Spleen (tissue), 11 donors: ENCODE measurements around the gene FADS6. TPM values are rescaled to one million over a fixed set of nuclear protein-coding genes. Genes with fewer than 3 reads are reported as not detected.

Experiments used
- DNase-seq: peaks from one replicate; pipeline ENCODE4 v3.0.0-alpha.2; 2020
- H3K27ac ChIP-seq, 8 donors: fragments of 200-600 bp; sonication (generic) in 7 of 8; 1 replicate in 4 of 8; 2 replicates in 4 of 8; pipeline versions ENCODE4 v1.5.0 to v1.8.0; 2016 to 2021; ENCODE audit warnings: inconsistent platforms in 4 of 8, mild to moderate bottlenecking in 4 of 8, moderate library complexity in 1 of 8
- H3K27me3 ChIP-seq, 7 donors: fragments of 200-600 bp; sonication (generic) in 6 of 7; replicated peaks in 1 of 7; 1 replicate in 4 of 7; 2 replicates in 3 of 7; pipeline versions ENCODE4 v1.5.0 to v1.8.0; 2016 to 2021; ENCODE audit warnings: inconsistent platforms in 3 of 7, mild to moderate bottlenecking in 1 of 7
- H3K36me3 ChIP-seq, 6 donors: fragments of 200-600 bp; sonication (generic) in 5 of 6; 1 replicate in 4 of 6; 2 replicates in 2 of 6; pipeline versions ENCODE4 v1.5.0 to v1.8.0; 2016 to 2021; ENCODE audit warnings: inconsistent platforms in 2 of 6
- H3K4me1 ChIP-seq, 6 donors: fragments of 200-600 bp; sonication (generic) in 5 of 6; 1 replicate in 3 of 6; 2 replicates in 3 of 6; pipeline versions ENCODE4 v1.5.0 to v1.8.0; 2016 to 2021; ENCODE audit warnings: inconsistent platforms in 3 of 6
- H3K4me3 ChIP-seq, 8 donors: fragments of 200-600 bp; sonication (generic) in 7 of 8; 1 replicate in 4 of 8; 2 replicates in 4 of 8; pipeline versions ENCODE4 v1.5.0 to v1.8.0; 2016 to 2021; ENCODE audit warnings: inconsistent platforms in 4 of 8, mild to moderate bottlenecking in 4 of 8, moderate library complexity in 2 of 8
- H3K9me3 ChIP-seq, 8 donors: fragments of 200-600 bp; sonication (generic) in 7 of 8; 1 replicate in 4 of 8; 2 replicates in 4 of 8; pipeline versions ENCODE4 v1.5.0 to v1.8.0; 2016 to 2021; ENCODE audit warnings: inconsistent platforms in 4 of 8
- CTCF ChIP-seq, 11 experiments: fragments of 200-600 bp in 7 of 11; fragments of 450-650 bp in 4 of 11; sonication (generic) in 4 of 11; IDR thresholded peaks in 8 of 11; conservative IDR thresholded peaks in 3 of 11; 1 replicate in 7 of 11; 2 replicates in 4 of 11; pipeline versions ENCODE4 v1.4.0 to v1.8.0; 2016 to 2021; ENCODE audit warnings: antibody characterized with exemption in 11 of 11, inconsistent platforms in 4 of 11, mild to moderate bottlenecking in 1 of 11
- POLR2A ChIP-seq, 3 donors: fragments of 450-650 bp; IDR thresholded peaks; one replicate each; pipeline ENCODE4 v1.5.1; 2017; ENCODE audit warnings: antibody characterized with exemption in 3 of 3, mild to moderate bottlenecking in 1 of 3
- POLR2AphosphoS5 ChIP-seq, 3 donors: sonication (generic); formaldehyde crosslinking; IDR thresholded peaks; one replicate each; pipeline ENCODE4 v1.5.1; 2017; ENCODE audit warnings: antibody characterized with exemption in 3 of 3
- WGBS, 5 donors: extraction: QIAGEN DNeasy Blood & Tissue Kit in 3 of 5; methylation state at CpG; one replicate each; pipeline versions ENCODE4 v1.1.5 to v1.1.7; 2013 to 2018; 5-methylcytosine and 5-hydroxymethylcytosine counted together
- intact Hi-C: fragments of 100-400 bp; cut with DNase I; formaldehyde crosslinking; loops from one replicate; pipeline ENCODE4 v1.15.0; 2023; ENCODE audit warnings: low total_unique reads
- polyA plus RNA-seq, 3 donors: library from polyadenylated mRNA; stranded (reverse); fragments of 200-250 nt; gene quantifications; one replicate each; pipeline ENCODE4 v1.2.1, GENCODE V29; 2013
- total RNA-seq, 7 donors: library from RNA; depleted of rRNA in 3 of 7; stranded (reverse); fragments of >200 nt in 3 of 7; fragmentation: NEBNext Ultra II Directional in 4 of 7; extraction: Animal tissue kit (Norgen Biotek cat#: 25700) in 4 of 7; gene quantifications; one replicate each; pipeline versions ENCODE4 v1.1.0 to v1.2.1, GENCODE V29; 2016 to 2021
- donor health status: healthy with polysubstance abuse.
- donor health status: DM: no; HTN: no; CAD: no; lungs with moderate emphysema.
- donor health status: DM: no; HTN: no; CAD: no.
- donor health status: Bipolar disorder and iron deficiency.
- donor health status: healthy.
- donor health status: DM: no; HTN: no; CAD: no.
- donor health status: DM: yes; HTN: yes; CAD: no.

Gene FADS6
- total and polyA plus RNA-seq, 10 donors = 0.13 to 8.8 (median 3.3) TPM

- intact Hi-C loops = no loop called here
- Histone ChIP-seq H3K4me1 (peaks cover 4 to 26% (median 18%) of the 10 kb centered on the region in 6 donors), H3K9me3 (no peaks in the 10 kb centered on the region), H3K4me3 (peak overlapping the region in 7 of 8 donors; percentile 17 to 65 (median 32)), H3K27me3 (peaks cover 0 to 64% (median 26%) of the 10 kb centered on the region in 7 donors), H3K27ac (no peak overlapping the region), H3K36me3 (no peaks in the 10 kb centered on the region)
- TF ChIP-seq POLR2A (IDR thresholded peaks at IDR 0.05) (no peak), POLR2AphosphoS5 (IDR thresholded peaks at IDR 0.05) (no peak), CTCF (IDR thresholded peaks at IDR 0.05 in 8 of 11, conservative IDR thresholded peaks at IDR 0.05 in 3 of 11) (no peak)
- 32 to 45% (median 33%) methylated on average over 15 to 22 of the region's 22 CpGs for WGBS, 5 donors
- no peak for DNase-seq
Observed at GRCh38 chr17:74893936-74894671, 671 bp upstream of the FADS6 start.

- intact Hi-C loops = no loop called here
- WGBS, 5 donors = 53 to 68% (median 64%) methylated on average over 13 to 20 of the region's 20 CpGs
- TF ChIP-seq POLR2A (IDR thresholded peaks at IDR 0.05) (no peak), POLR2AphosphoS5 (IDR thresholded peaks at IDR 0.05) (peak in 1 of 3 donors; percentile 42)
- Histone ChIP-seq H3K9me3 (no peaks in the 10 kb centered on the region), H3K4me1 (peaks cover 4 to 26% (median 18%) of the 10 kb centered on the region in 6 donors), H3K4me3 (peak overlapping the region in 6 of 8 donors; percentile 24 to 65 (median 36)), H3K27me3 (peaks cover 0 to 76% (median 26%) of the 10 kb centered on the region in 7 donors), H3K36me3 (no peaks in the 10 kb centered on the region), H3K27ac (peak overlapping the region in 1 of 8 donors; percentile 14)
- no peak for DNase-seq
Observed at GRCh38 chr17:74892013-74892841, 1.2 kb downstream of the FADS6 start.

- Histone ChIP-seq H3K4me3 (no peak overlapping the region), H3K4me1 (peaks cover 4 to 26% (median 18%) of the 10 kb centered on the region in 6 donors), H3K9me3 (no peaks in the 10 kb centered on the region), H3K36me3 (no peaks in the 10 kb centered on the region), H3K27me3 (peaks cover 0 to 74% (median 26%) of the 10 kb centered on the region in 7 donors), H3K27ac (no peak overlapping the region)
- intact Hi-C loops = no loop called here
- DNase-seq = no peak
- whole genome bisulfite sequencing, 5 donors = 90 to 95% (median 93%) methylated on average over 7 of the region's 7 CpGs
- TF ChIP-seq POLR2A (IDR thresholded peaks at IDR 0.05) (no peak), CTCF (IDR thresholded peaks at IDR 0.05 in 8 of 11, conservative IDR thresholded peaks at IDR 0.05 in 3 of 11) (no peak), POLR2AphosphoS5 (IDR thresholded peaks at IDR 0.05) (no peak)
Observed at GRCh38 chr17:74890554-74890953, 2.9 kb downstream of the FADS6 start.

GRCh38 chr17:74888469-74888868, 5.0 kb downstream of the FADS6 start:
- Histone ChIP-seq H3K36me3 (no peaks in the 10 kb centered on the region), H3K27ac (no peak overlapping the region), H3K27me3 (peaks cover 0 to 56% (median 17%) of the 10 kb centered on the region in 7 donors), H3K4me3 (no peak overlapping the region), H3K9me3 (no peaks in the 10 kb centered on the region), H3K4me1 (peaks cover 2 to 25% (median 14%) of the 10 kb centered on the region in 6 donors)
- intact Hi-C loops = no loop called here
- DNase-seq = no peak
- TF ChIP-seq CTCF (IDR thresholded peaks at IDR 0.05 in 8 of 11, conservative IDR thresholded peaks at IDR 0.05 in 3 of 11) = no peak
- no peak for TF ChIP-seq POLR2A (IDR thresholded peaks at IDR 0.05)
- no peak for TF ChIP-seq POLR2AphosphoS5 (IDR thresholded peaks at IDR 0.05)
- 62 to 79% (median 73%) methylated on average over 13 of the region's 13 CpGs for WGBS, 5 donors
